KMS-11 (cell line): ENCODE measurements around the gene REPS1.

Experiments used
- H2AFZ ChIP-seq: fragments of 200-600 bp; sonication (generic); 2 replicates; pipeline ENCODE4 v1.6.1; 2016; ENCODE audit warnings: antibody characterized with exemption, mixed run types, low read depth
- H3K27ac ChIP-seq: fragments of 200-600 bp; sonication (generic); 2 replicates; pipeline ENCODE4 v1.6.1; 2016; ENCODE audit warnings: mild to moderate bottlenecking, mixed run types
- H3K27me3 ChIP-seq: fragments of 200-600 bp; sonication (generic); 2 replicates; pipeline ENCODE4 v1.6.1; 2017; ENCODE audit warnings: mild to moderate bottlenecking, low read depth, mixed run types, moderate library complexity; ENCODE audit not compliant: insufficient read depth
- H3K36me3 ChIP-seq: fragments of 200-600 bp; sonication (generic); 2 replicates; pipeline ENCODE4 v1.6.1; 2017; ENCODE audit warnings: mild to moderate bottlenecking, mixed run types; ENCODE audit not compliant: insufficient read depth
- H3K4me1 ChIP-seq: fragments of 200-600 bp; sonication (generic); 2 replicates; pipeline ENCODE4 v1.6.1; 2016; ENCODE audit warnings: mild to moderate bottlenecking, low read depth, mixed run types; ENCODE audit not compliant: poor library complexity, severe bottlenecking
- H3K4me2 ChIP-seq: fragments of 200-600 bp; sonication (generic); 2 replicates; pipeline ENCODE4 v1.7.0; 2016; ENCODE audit warnings: mild to moderate bottlenecking, mixed run types
- H3K4me3 ChIP-seq: fragments of 200-600 bp; sonication (generic); IDR thresholded peaks from 2 replicates; pipeline ENCODE4 v1.6.1; 2017; ENCODE audit warnings: low read depth, low read length, mixed read lengths; ENCODE audit not compliant: insufficient read depth
- H3K79me2 ChIP-seq: fragments of 200-600 bp; sonication (generic); 2 replicates; pipeline ENCODE4 v1.6.1; 2016; ENCODE audit warnings: low read depth, mixed run types; ENCODE audit not compliant: insufficient read depth
- H3K9ac ChIP-seq: fragments of 200-600 bp; sonication (generic); 2 replicates; pipeline ENCODE4 v1.6.1; 2016; ENCODE audit warnings: mild to moderate bottlenecking, mixed run types
- H4K20me1 ChIP-seq: fragments of 200-600 bp; sonication (generic); 2 replicates; pipeline ENCODE4 v1.6.1; 2016; ENCODE audit warnings: mild to moderate bottlenecking, mixed run types; ENCODE audit not compliant: insufficient read depth
- CTCF ChIP-seq: fragments of 200-600 bp; sonication (generic); conservative IDR thresholded peaks from 2 replicates; pipeline ENCODE4 v1.6.1; 2017; ENCODE audit warnings: low read depth, mild to moderate bottlenecking, antibody characterized with exemption, low read length, moderate library complexity, mixed read lengths

Gene REPS1

GRCh38 chr6:138963531-138963930, 24.5 kb downstream of the REPS1 start:
- Histone ChIP-seq H3K27me3 (no peaks in the 10 kb centered on the region), H3K36me3 (no peaks in the 10 kb centered on the region), H2AFZ (no peak overlapping the region), H3K9ac (no peak overlapping the region), H3K79me2 (peaks cover 20% of the 10 kb centered on the region), H3K4me1 (no peaks in the 10 kb centered on the region), H4K20me1 (no peaks in the 10 kb centered on the region), H3K4me3 (no peak overlapping the region), H3K4me2 (no peak overlapping the region), H3K27ac (no peak overlapping the region)
- TF ChIP-seq CTCF: no peak

GRCh38 chr6:138963119-138963518, 24.9 kb downstream of the REPS1 start:
- H3K27ac ChIP-seq: no peak overlapping the region
- no peak overlapping the region for H3K9ac ChIP-seq
- H3K4me3 ChIP-seq: no peak overlapping the region
- no peaks in the 10 kb centered on the region for H3K36me3 ChIP-seq
- no peaks in the 10 kb centered on the region for H3K27me3 ChIP-seq
- no peaks in the 10 kb centered on the region for H3K4me1 ChIP-seq
- H3K79me2 ChIP-seq: peaks cover 16% of the 10 kb centered on the region
- no peaks in the 10 kb centered on the region for H4K20me1 ChIP-seq
- no peak for TF ChIP-seq CTCF
- H3K4me2 ChIP-seq: no peak overlapping the region
- H2AFZ ChIP-seq: no peak overlapping the region

- no peak overlapping the region for H3K4me3 ChIP-seq
- H3K79me2 ChIP-seq: peaks cover 13% of the 10 kb centered on the region
- no peak overlapping the region for H2AFZ ChIP-seq
- H3K4me1 ChIP-seq: no peaks in the 10 kb centered on the region
- no peak overlapping the region for H3K27ac ChIP-seq
- H3K27me3 ChIP-seq: no peaks in the 10 kb centered on the region
- no peak overlapping the region for H3K4me2 ChIP-seq
- no peaks in the 10 kb centered on the region for H3K36me3 ChIP-seq
- H4K20me1 ChIP-seq: no peaks in the 10 kb centered on the region
- TF ChIP-seq CTCF: no peak
- H3K9ac ChIP-seq: no peak overlapping the region
Measured at GRCh38 chr6:138959521-138959920, 28.5 kb downstream of the REPS1 start.

- H3K36me3 ChIP-seq: no peaks in the 10 kb centered on the region
- no peak overlapping the region for H3K4me2 ChIP-seq
- no peak overlapping the region for H3K9ac ChIP-seq
- H3K27me3 ChIP-seq: no peaks in the 10 kb centered on the region
- H3K27ac ChIP-seq: no peak overlapping the region
- no peak overlapping the region for H3K4me3 ChIP-seq
- peaks cover 3% of the 10 kb centered on the region for H3K4me1 ChIP-seq
- peaks cover 21% of the 10 kb centered on the region; the same call in 1 of the 2 replicates for H3K79me2 ChIP-seq
- no peak for TF ChIP-seq CTCF
- H2AFZ ChIP-seq: no peak overlapping the region
- no peaks in the 10 kb centered on the region for H4K20me1 ChIP-seq
Measured at GRCh38 chr6:138958595-138958994, 29.5 kb downstream of the REPS1 start.

- no peak for TF ChIP-seq CTCF
- Histone ChIP-seq H3K9ac (no peak overlapping the region), H3K27ac (no peak overlapping the region), H3K4me1 (peaks cover 9% of the 10 kb centered on the region), H4K20me1 (no peaks in the 10 kb centered on the region), H3K36me3 (no peaks in the 10 kb centered on the region), H3K4me3 (no peak overlapping the region), H2AFZ (no peak overlapping the region), H3K4me2 (no peak overlapping the region), H3K27me3 (no peaks in the 10 kb centered on the region), H3K79me2 (peaks cover 28% of the 10 kb centered on the region)
Measured at GRCh38 chr6:138957903-138958302, 30.1 kb downstream of the REPS1 start.
